Right hindlimb (tissue), 1 donor: ENCODE data around the gene CSTPP1.
A peak's percentile ranks its signal among the peaks of the same experiment; 100 is the strongest.

ENCODE experiments used
- DNase-seq: peaks from one replicate; pipeline ENCODE4 v3.0.0-alpha.2; 2018

The CSTPP1 gene

GRCh38 chr11:46936138-46937110 lies at the start of gene CSTPP1:
CSTPP1 (plus strand) TSS chr11:46936761; CDS start chr11:46936806, 45 bp downstream.
- DNase-seq = peak; percentile 94

GRCh38 chr11:46888636-46889035 lies 47.9 kb upstream of the CSTPP1 start:
- DNase-seq = no peak

- no peak for DNase-seq
Measured at GRCh38 chr11:46889251-46889650, 47.3 kb upstream of the CSTPP1 start.

GRCh38 chr11:46889689-46890475 lies 46.7 kb upstream of the CSTPP1 start:
- DNase-seq = peak; percentile 77

- no peak for DNase-seq
Measured at GRCh38 chr11:46890665-46891064, 45.9 kb upstream of the CSTPP1 start.

GRCh38 chr11:46892109-46892508 lies 44.5 kb upstream of the CSTPP1 start:
- DNase-seq = no peak

GRCh38 chr11:46892838-46893237 lies 43.7 kb upstream of the CSTPP1 start:
- no peak for DNase-seq

GRCh38 chr11:46894506-46894905 lies 42.1 kb upstream of the CSTPP1 start:
- no peak for DNase-seq

GRCh38 chr11:46894961-46895360 lies 41.6 kb upstream of the CSTPP1 start:
- DNase-seq = no peak

GRCh38 chr11:46895821-46896220 lies 40.7 kb upstream of the CSTPP1 start:
- no peak for DNase-seq

- DNase-seq = no peak
Measured at GRCh38 chr11:46896719-46897406, 39.7 kb upstream of the CSTPP1 start.

GRCh38 chr11:46898396-46899095 lies 38.0 kb upstream of the CSTPP1 start:
- no peak for DNase-seq

- no peak for DNase-seq
Measured at GRCh38 chr11:46899501-46900025, 37.0 kb upstream of the CSTPP1 start.

GRCh38 chr11:46900091-46900746 lies 36.3 kb upstream of the CSTPP1 start:
- no peak for DNase-seq

- DNase-seq = no peak
Measured at GRCh38 chr11:46901156-46901555, 35.4 kb upstream of the CSTPP1 start.

GRCh38 chr11:46902694-46903093 lies 33.9 kb upstream of the CSTPP1 start:
- DNase-seq = no peak

GRCh38 chr11:46903846-46904245 lies 32.7 kb upstream of the CSTPP1 start:
- DNase-seq = peak; percentile 84

GRCh38 chr11:46905806-46906205 lies 30.8 kb upstream of the CSTPP1 start:
- no peak for DNase-seq

- DNase-seq = no peak
Measured at GRCh38 chr11:46906609-46907041, 29.9 kb upstream of the CSTPP1 start.

- no peak for DNase-seq
Measured at GRCh38 chr11:46907606-46908005, 29.0 kb upstream of the CSTPP1 start.

- no peak for DNase-seq
Measured at GRCh38 chr11:46912526-46913150, 23.9 kb upstream of the CSTPP1 start.
